ENCODE measurements around the gene C1QB.

The C1QB gene

DNA sequence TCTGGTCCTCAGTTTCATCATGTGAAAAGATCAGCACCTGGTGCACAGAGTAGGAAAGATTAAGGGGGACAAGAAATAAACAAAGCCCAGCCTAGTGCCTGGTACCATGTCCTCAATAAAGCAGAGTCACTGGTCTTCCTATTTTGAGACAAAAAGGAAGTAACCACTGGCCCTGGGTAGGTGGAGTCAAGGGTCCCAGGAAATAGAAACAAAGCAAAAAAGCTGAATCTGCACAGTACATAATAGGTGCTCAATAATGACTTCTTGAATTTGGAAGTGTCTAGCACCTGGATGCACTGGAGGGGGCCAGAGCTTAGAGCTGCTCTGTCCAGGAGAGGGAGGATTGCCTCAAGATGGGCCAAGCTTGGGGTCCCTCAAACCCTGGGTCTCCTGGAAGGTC lies 55.7 kb downstream of the C1QB start:
- TF ChIP-seq CTCF (IDR thresholded peaks at IDR 0.05): no peak

GRCh38 chr1:22709227-22709626 lies 56.2 kb downstream of the C1QB start:
- no peak for TF ChIP-seq CTCF (IDR thresholded peaks at IDR 0.05)

GRCh38 chr1:22709891-22710700 lies 57.1 kb downstream of the C1QB start:
- TF ChIP-seq CTCF (IDR thresholded peaks at IDR 0.05): no peak

DNA sequence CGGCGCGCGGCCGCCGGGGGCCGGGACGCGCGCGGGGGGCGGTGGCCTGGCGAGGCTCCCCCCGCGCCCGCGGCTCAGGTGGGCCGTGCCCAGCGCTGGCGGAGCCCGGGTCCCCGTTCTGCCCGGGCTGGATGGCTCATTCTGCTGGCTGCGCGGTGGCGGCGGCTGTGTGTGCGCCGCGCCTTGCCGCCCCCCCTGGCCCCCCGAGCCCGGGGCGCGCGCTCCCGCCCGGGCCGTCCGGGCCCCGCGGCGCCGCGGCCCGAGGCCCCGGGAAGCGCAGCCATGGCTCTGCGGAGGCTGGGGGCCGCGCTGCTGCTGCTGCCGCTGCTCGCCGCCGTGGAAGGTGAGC lies 57.6 kb downstream of the C1QB start, which contains the start of gene EPHB2:
Gene EPHB2, plus strand, starts transcription at position 139 of the 349 bp plus-strand sequence. Its CDS starts 144 bp downstream, at position 283.
- no peak for TF ChIP-seq CTCF (IDR thresholded peaks at IDR 0.05)

DNA sequence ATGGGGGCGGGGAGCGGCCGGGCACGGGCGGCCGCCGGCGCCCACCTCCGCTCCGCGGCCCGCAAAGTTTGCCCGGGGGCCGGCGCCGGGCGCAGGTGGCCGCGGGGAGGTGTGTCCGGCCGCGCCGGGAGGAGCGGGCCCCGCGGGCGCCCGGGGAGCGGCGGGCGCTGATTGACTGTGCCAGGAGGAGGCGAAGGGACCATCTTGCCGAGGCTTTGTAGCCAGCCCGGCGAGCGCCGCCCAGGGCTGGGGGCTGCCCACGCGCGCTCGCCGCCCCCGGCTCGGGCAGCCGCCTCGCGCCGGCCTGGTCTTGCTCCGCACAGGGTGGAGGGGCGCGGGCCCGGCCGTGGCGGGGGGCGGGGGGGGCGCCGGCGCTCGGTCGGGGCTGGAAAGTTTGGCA lies 58.0 kb downstream of the C1QB start:
- TF ChIP-seq CTCF (IDR thresholded peaks at IDR 0.05): no peak
